ENCODE data around the gene SCYGR8. TPM values are rescaled to one million over a fixed set of nuclear protein-coding genes. Genes with fewer than 3 reads are reported as not detected.

SCYGR8 gene
- polyA plus RNA-seq, 1 donor from 2014 or later: not detected

- H3K27ac ChIP-seq (ENCODE audit: low read length): no peak overlapping the region
- no peaks in the 10 kb centered on the region for H3K9me3 ChIP-seq (ENCODE audit: low read length)
- no peaks in the 10 kb centered on the region for H3K79me2 ChIP-seq (replicated peaks; ENCODE audit: insufficient read depth, low read length)
- H4K20me1 ChIP-seq (ENCODE audit: insufficient read depth): no peaks in the 10 kb centered on the region
- no peaks in the 10 kb centered on the region for H3K36me3 ChIP-seq (ENCODE audit: insufficient read depth, low read length)
- H3K4me3 ChIP-seq (ENCODE audit: low read length): no peak overlapping the region
- TF ChIP-seq MXI1 (conservative IDR thresholded peaks at IDR 0.05; ENCODE audit: poor library complexity, severe bottlenecking): no peak
- no peaks in the 10 kb centered on the region for H3F3A ChIP-seq (ENCODE audit: insufficient read depth, low read length, poor library complexity, severe bottlenecking)
- H3K4me2 ChIP-seq (ENCODE audit: low read length): no peak overlapping the region
- no peaks in the 10 kb centered on the region for H3K27me3 ChIP-seq (ENCODE audit: insufficient read depth, low read depth, low read length)
- H2AFZ ChIP-seq (ENCODE audit: low read depth, low read length): no peak overlapping the region
- no peak overlapping the region for H3K9ac ChIP-seq (ENCODE audit: low read length)
- H3K9me2 ChIP-seq (ENCODE audit: insufficient read depth, low read length): no peaks in the 10 kb centered on the region
Measured at GRCh38 chr2:227783404-227784138, 37.9 kb downstream of the SCYGR8 start.

- H2AFZ ChIP-seq (ENCODE audit: low read depth, low read length): no peak overlapping the region
- TF ChIP-seq REST (IDR thresholded peaks at IDR 0.05; ENCODE audit: borderline replicate concordance) (peak; percentile 18), MXI1 (conservative IDR thresholded peaks at IDR 0.05; ENCODE audit: poor library complexity, severe bottlenecking) (no peak)
Measured at GRCh38 chr2:227785293-227785692, 39.6 kb downstream of the SCYGR8 start.

GRCh38 chr2:227788561-227789018, 42.9 kb downstream of the SCYGR8 start:
- TF ChIP-seq TAF1 (IDR thresholded peaks at IDR 0.05; ENCODE audit: low read depth): no peak
- no peak for TF ChIP-seq RAD21 (conservative IDR thresholded peaks at IDR 0.05)
- TF ChIP-seq POLR2AphosphoS5 (IDR thresholded peaks at IDR 0.05): no peak
- no peak for TF ChIP-seq MXI1 (conservative IDR thresholded peaks at IDR 0.05; ENCODE audit: poor library complexity, severe bottlenecking)
- no peak for TF ChIP-seq EP300 (conservative IDR thresholded peaks at IDR 0.05; ENCODE audit: poor library complexity, severe bottlenecking)
- TF ChIP-seq REST (IDR thresholded peaks at IDR 0.05; ENCODE audit: borderline replicate concordance): no peak
- no peak for TF ChIP-seq EZH2 (IDR thresholded peaks at IDR 0.05; ENCODE audit: borderline replicate concordance, insufficient read depth, low read length, poor library complexity, severe bottlenecking)
- TF ChIP-seq CTCF (IDR thresholded peaks at IDR 0.05; ENCODE audit: poor library complexity, severe bottlenecking): no peak
- TF ChIP-seq SMC3 (conservative IDR thresholded peaks at IDR 0.05; ENCODE audit: poor library complexity): no peak
- Histone ChIP-seq H3K9me2 (ENCODE audit: insufficient read depth, low read length) (no peaks in the 10 kb centered on the region), H3K27ac (ENCODE audit: low read length) (no peak overlapping the region)

More at GRCh38 chr2:227785293-227785692, 39.6 kb downstream of the SCYGR8 start:
- Histone ChIP-seq H3K9ac (ENCODE audit: low read length) (no peak overlapping the region), H3K27me3 (ENCODE audit: insufficient read depth, low read depth, low read length) (no peaks in the 10 kb centered on the region), H3K9me2 (ENCODE audit: insufficient read depth, low read length) (no peaks in the 10 kb centered on the region), H4K20me1 (ENCODE audit: insufficient read depth) (no peaks in the 10 kb centered on the region), H3K4me2 (ENCODE audit: low read length) (no peak overlapping the region), H3K4me3 (ENCODE audit: low read length) (no peak overlapping the region), H3K79me2 (replicated peaks; ENCODE audit: insufficient read depth, low read length) (no peaks in the 10 kb centered on the region), H3F3A (ENCODE audit: insufficient read depth, low read length, poor library complexity, severe bottlenecking) (no peaks in the 10 kb centered on the region), H3K9me3 (ENCODE audit: low read length) (no peaks in the 10 kb centered on the region), H3K27ac (ENCODE audit: low read length) (no peak overlapping the region), H3K36me3 (ENCODE audit: insufficient read depth, low read length) (no peaks in the 10 kb centered on the region)

More at GRCh38 chr2:227788561-227789018, 42.9 kb downstream of the SCYGR8 start:
- Histone ChIP-seq H3K79me2 (replicated peaks; ENCODE audit: insufficient read depth, low read length) (no peaks in the 10 kb centered on the region), H3K4me2 (ENCODE audit: low read length) (no peak overlapping the region), H3K9ac (ENCODE audit: low read length) (no peak overlapping the region), H3K36me3 (ENCODE audit: insufficient read depth, low read length) (no peaks in the 10 kb centered on the region), H4K20me1 (ENCODE audit: insufficient read depth) (no peaks in the 10 kb centered on the region), H3K27me3 (ENCODE audit: insufficient read depth, low read depth, low read length) (no peaks in the 10 kb centered on the region), H3K9me3 (ENCODE audit: low read length) (no peaks in the 10 kb centered on the region), H3K4me3 (ENCODE audit: low read length) (no peak overlapping the region), H2AFZ (ENCODE audit: low read depth, low read length) (no peak overlapping the region), H3F3A (ENCODE audit: insufficient read depth, low read length, poor library complexity, severe bottlenecking) (no peaks in the 10 kb centered on the region)

All from neural cell (in vitro differentiated cells).